Stimulated activated CD4-positive, alpha-beta T cell treated with anti-CD3 and anti-CD28 coated beads, Interleukin-15, amount 100 ng/mL, for 1 hour (primary cell): Measurements from ENCODE around the gene PVR.
"Not testable (repeated sequence)": the region's sequence is repeated elsewhere in the genome, so short reads cannot be mapped to it uniquely, and the experiment has no call there.

Experiments used
- DNase-seq, 2 donors: peaks; one replicate each; pipeline ENCODE4 v3.0.0-alpha.2; 2020; ENCODE audit warnings: low read depth in 1 of 2, low spot score in 1 of 2

Gene PVR

GRCh38 chr19:44617110-44617880 is 26.4 kb upstream of the PVR start:
- no peak for DNase-seq

- no peak for DNase-seq
These were observed 24.9 kb upstream of the PVR start for GRCh38 chr19:44618640-44619357.

GRCh38 chr19:44620667-44621066 is 23.0 kb upstream of the PVR start:
- no peak for DNase-seq

DNA sequence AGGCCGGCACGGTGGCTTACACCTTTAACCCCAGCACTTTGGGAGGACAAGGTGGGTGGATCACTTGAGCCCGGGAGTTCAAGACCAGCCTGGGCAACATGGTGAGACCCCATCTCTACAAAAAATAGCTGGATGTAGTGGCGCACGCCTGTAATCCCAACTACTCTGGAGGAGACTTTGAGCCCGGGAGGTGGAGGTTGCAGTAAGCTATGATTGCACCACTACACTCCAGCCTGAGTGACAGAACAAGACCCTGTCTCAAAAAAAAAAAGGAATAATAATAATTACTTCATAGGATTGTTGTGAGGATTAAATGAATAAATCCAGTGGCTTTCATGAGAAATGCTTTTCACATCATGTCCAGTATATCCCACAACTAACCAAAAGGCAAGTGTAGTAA is 22.3 kb upstream of the PVR start:
- DNase-seq = no peak

DNA sequence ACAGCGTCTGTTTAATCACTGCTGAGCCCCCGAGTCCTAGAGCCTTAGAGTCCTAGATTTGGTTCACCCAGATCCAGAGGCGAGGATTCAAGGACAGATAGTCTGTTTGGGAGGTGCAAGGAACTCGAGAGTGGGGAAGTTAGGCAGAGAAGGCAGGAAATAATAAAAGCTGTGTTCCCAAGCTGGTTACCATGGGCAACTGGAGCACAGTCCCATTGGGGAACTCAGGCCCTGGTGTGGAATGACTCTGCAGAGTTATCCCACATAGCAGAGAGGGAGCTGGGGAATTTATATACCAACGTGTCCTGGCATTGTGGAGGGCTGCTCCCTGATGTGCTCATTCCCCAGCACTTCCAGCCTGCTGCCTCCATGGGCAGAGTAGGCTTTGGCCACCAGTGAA is 20.6 kb upstream of the PVR start:
- no peak for DNase-seq

GRCh38 chr19:44623626-44624025 is 20.1 kb upstream of the PVR start:
- no peak for DNase-seq

- no peak for DNase-seq
These were observed 18.8 kb upstream of the PVR start for GRCh38 chr19:44624840-44625354.

GRCh38 chr19:44625637-44626036 is 18.1 kb upstream of the PVR start:
- DNase-seq = not testable (repeated sequence)

- DNase-seq = no peak
These were observed 17.6 kb upstream of the PVR start for GRCh38 chr19:44626048-44626624.

- DNase-seq = no peak
These were observed 16.1 kb upstream of the PVR start for GRCh38 chr19:44627631-44628030.

- DNase-seq = no peak
These were observed 14.9 kb upstream of the PVR start for GRCh38 chr19:44628793-44629192.

- DNase-seq = not testable (repeated sequence)
These were observed 12.1 kb upstream of the PVR start for GRCh38 chr19:44631611-44632010.

DNA sequence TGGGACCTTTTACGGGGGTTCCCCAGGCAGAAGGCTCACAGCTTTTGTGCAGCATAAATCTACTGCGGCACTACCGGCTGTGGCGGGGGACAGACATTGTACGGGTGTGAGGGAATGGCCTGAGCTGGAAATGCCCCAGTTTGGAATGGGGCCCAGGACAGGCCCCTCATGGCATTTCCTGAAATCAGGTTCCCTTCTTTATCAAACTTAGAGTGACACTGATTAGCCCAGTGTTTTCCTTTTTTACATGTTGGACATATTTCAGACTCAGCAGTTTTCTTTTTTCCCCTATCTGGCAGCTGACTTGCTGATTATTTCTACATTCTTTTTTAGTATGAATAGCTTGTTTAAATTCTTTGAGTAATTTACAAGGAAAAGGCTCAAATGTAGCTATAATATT is 9.7 kb upstream of the PVR start:
- not testable (repeated sequence) for DNase-seq

GRCh38 chr19:44634785-44635184 is 8.9 kb upstream of the PVR start:
- no peak for DNase-seq

- no peak for DNase-seq
These were observed 7.9 kb upstream of the PVR start for GRCh38 chr19:44635581-44636438.

- no peak for DNase-seq
These were observed 7.0 kb upstream of the PVR start for GRCh38 chr19:44636439-44637389.

DNA sequence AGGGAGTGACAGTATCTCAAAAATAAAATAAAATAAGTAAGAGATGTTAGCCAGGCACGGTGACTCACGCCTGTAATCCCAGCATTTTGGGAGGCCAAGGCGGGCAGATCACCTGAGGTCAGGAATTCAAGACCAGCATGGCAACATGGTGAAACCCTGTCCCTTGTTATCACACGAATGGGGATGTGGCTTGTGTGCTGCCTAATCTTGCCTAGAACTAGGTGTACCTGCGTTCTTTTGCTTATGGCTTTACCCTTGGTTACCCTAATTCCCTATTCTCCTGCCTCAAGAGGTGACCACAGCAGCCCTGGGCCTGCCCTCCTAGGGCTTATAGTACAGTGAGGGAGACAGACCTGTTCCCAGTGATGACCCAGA is 6.3 kb upstream of the PVR start:
- DNase-seq = no peak

GRCh38 chr19:44640518-44640917 is 3.2 kb upstream of the PVR start:
- no peak for DNase-seq

DNA sequence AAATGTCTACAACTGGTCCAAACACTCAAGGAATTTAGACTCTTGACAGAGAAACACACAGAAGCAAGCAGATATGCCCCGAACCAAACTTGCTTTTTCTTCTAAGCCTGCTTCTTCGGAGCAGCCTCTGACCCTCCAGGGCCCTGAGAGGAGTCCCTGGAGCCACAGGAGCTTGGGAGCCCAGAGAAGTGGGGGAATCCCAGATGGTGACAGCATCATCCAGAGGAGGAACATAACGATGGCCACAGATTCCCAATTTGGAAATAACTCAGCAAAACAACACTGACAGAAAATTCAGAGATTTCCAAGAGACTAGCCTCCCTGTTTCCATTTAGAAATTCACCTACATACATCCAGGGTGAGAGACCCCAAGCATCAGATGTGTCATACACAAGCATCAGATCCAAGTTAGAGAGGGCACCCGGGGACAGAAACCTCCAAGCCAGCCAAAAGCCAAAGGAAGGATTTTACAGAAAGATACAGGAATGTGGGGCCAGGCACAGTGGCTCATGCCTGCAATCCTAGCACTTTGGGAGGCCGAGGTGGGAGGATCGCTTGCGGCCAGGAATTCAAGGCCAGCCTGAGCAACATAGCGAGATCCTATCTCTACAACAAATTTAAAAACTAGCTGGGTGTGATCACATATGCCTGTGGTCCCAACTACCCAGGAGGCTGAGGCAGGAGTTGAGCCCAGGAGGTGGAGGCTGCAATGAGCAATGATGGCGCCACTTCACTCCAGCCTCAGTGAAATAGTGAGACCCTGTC is 2.0 kb upstream of the PVR start:
- DNase-seq = no peak
